Bronchial epithelial cell (primary cell): ENCODE data around the gene CBX2. TPM values are rescaled to one million over a fixed set of nuclear protein-coding genes. Genes with fewer than 3 reads are reported as not detected.

Experiments
- DNase-seq: peaks from one replicate; pipeline ENCODE4 v3.0.0-alpha.2; 2010; ENCODE audit warnings: low read depth
- FAIRE-seq: peaks from 2 replicates; lab custom pipeline; 2011; peaks lifted over from hg19 to GRCh38; lab: Jason Lieb, UNC
- H3K27me3 ChIP-seq: 2 replicates; pipeline ENCODE4 v1.5.1; 2011; ENCODE audit warnings: low read length; ENCODE audit not compliant: control insufficient read depth, insufficient read depth
- H3K36me3 ChIP-seq: 2 replicates; pipeline ENCODE4 v1.5.1; 2011; ENCODE audit warnings: low read length; ENCODE audit not compliant: control insufficient read depth, insufficient read depth
- H3K4me3 ChIP-seq: 2 replicates; pipeline ENCODE4 v1.5.1; 2011; ENCODE audit warnings: mild to moderate bottlenecking, low read depth, low read length, control low read depth
- CTCF ChIP-seq: IDR thresholded peaks from 2 replicates; pipeline ENCODE4 v1.5.1; 2011; ENCODE audit warnings: mild to moderate bottlenecking, moderate library complexity, low read length, control low read depth, inconsistent platforms; ENCODE audit not compliant: insufficient read depth, severe bottlenecking
- total RNA-seq: library from RNA; depleted of rRNA; stranded (reverse); fragments of >200 nt; gene quantifications from 2 replicates; pipeline ENCODE4 v1.2.1, GENCODE V29; 2014

CBX2 gene
- total RNA-seq, 1 donor from 2014 or later, result 1.1 TPM

GRCh38 chr17:79781736-79782575 is 4.0 kb downstream of the CBX2 start:
- no peak for DNase-seq
- FAIRE-seq, result no peak
- no peak for TF ChIP-seq CTCF
- peaks cover 5% of the 10 kb centered on the region for H3K27me3 ChIP-seq
- peaks cover 2% of the 10 kb centered on the region for H3K36me3 ChIP-seq
- H3K4me3 ChIP-seq, result no peak overlapping the region

- H3K36me3 ChIP-seq, result peaks cover 2% of the 10 kb centered on the region
- peaks cover 5% of the 10 kb centered on the region for H3K27me3 ChIP-seq
- FAIRE-seq (no peak), DNase-seq (no peak)
- no peak for TF ChIP-seq CTCF
- H3K4me3 ChIP-seq, result no peak overlapping the region
Measured at GRCh38 chr17:79783891-79784290, 5.9 kb downstream of the CBX2 start.

GRCh38 chr17:79784353-79785016 is 6.5 kb downstream of the CBX2 start:
- Histone ChIP-seq H3K36me3 (peaks cover 2% of the 10 kb centered on the region), H3K4me3 (no peak overlapping the region), H3K27me3 (peaks cover 8% of the 10 kb centered on the region)
- DNase-seq, result no peak
- TF ChIP-seq CTCF, result no peak
- no peak for FAIRE-seq

GRCh38 chr17:79785017-79785899 is 7.3 kb downstream of the CBX2 start:
- FAIRE-seq (peak; percentile 73), DNase-seq (no peak)
- H3K36me3 ChIP-seq, result peaks cover 2% of the 10 kb centered on the region
- H3K4me3 ChIP-seq, result no peak overlapping the region
- no peak for TF ChIP-seq CTCF
- peaks cover 15% of the 10 kb centered on the region for H3K27me3 ChIP-seq

GRCh38 chr17:79785900-79786810 is 8.2 kb downstream of the CBX2 start:
- FAIRE-seq, result no peak
- no peak for DNase-seq
- peaks cover 2% of the 10 kb centered on the region for H3K36me3 ChIP-seq
- no peak overlapping the region for H3K4me3 ChIP-seq
- peaks cover 24% of the 10 kb centered on the region for H3K27me3 ChIP-seq
- no peak for TF ChIP-seq CTCF
